VCaP (cell line): ENCODE results near the gene ISOC1.

Experiments used
- H3K27ac ChIP-seq: fragments of 450-650 bp; 2 replicates; pipeline ENCODE4 v1.5.1; 2017
- CTCF ChIP-seq: fragments of 450-650 bp; conservative IDR thresholded peaks from 2 replicates; pipeline ENCODE4 v1.5.1; 2017; ENCODE audit warnings: mild to moderate bottlenecking, moderate library complexity

The ISOC1 gene

DNA sequence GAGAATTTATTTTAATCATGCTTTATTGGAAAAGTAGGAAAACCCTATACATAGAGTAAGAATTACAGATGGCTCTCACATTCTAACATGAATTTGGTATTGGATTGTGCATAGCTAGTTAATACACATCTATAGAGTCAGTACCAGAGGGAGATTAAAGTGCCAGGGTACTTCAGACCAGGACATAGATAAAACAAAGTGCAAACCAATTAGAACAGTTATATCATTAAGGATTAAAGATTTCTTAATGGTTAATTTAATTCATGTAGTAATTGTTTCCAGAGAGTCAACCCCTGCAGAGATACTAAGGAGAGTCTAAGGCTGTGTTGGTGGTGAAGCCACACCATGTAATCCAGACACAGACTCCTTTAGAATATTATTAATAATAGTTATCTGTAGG is 8.8 kb downstream of the ISOC1 start:
- no peak overlapping the region for H3K27ac ChIP-seq
- TF ChIP-seq CTCF = no peak

GRCh38 chr5:129104915-129105455 is 10.4 kb downstream of the ISOC1 start:
- H3K27ac ChIP-seq = no peak overlapping the region
- TF ChIP-seq CTCF = no peak

GRCh38 chr5:129107637-129108036 is 13.1 kb downstream of the ISOC1 start:
- H3K27ac ChIP-seq = no peak overlapping the region
- no peak for TF ChIP-seq CTCF

DNA sequence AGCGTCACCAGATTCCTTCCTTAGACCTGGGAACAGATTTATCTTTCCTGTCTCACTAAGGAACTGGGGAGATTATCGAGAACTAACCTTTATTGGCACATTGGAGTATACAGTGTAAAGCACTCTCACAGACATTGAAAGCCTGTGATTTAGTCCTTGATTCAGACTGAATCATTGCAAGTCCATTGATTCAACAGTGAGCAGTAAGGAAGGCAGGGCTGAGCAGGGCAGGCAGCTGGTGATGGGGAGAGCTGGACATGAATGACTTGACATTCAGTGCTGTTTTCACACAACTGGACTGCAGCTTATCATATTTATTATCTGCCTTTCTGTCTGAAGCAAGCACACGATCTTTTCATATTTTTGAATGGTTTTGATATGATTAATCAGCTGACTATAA is 16.2 kb downstream of the ISOC1 start:
- no peak overlapping the region for H3K27ac ChIP-seq
- no peak for TF ChIP-seq CTCF

GRCh38 chr5:129111351-129111750 is 16.8 kb downstream of the ISOC1 start:
- no peak for TF ChIP-seq CTCF

GRCh38 chr5:129112295-129112694 is 17.7 kb downstream of the ISOC1 start:
- H3K27ac ChIP-seq = no peak overlapping the region
- no peak for TF ChIP-seq CTCF

More at GRCh38 chr5:129111351-129111750, 16.8 kb downstream of the ISOC1 start:
- H3K27ac ChIP-seq = no peak overlapping the region

DNA sequence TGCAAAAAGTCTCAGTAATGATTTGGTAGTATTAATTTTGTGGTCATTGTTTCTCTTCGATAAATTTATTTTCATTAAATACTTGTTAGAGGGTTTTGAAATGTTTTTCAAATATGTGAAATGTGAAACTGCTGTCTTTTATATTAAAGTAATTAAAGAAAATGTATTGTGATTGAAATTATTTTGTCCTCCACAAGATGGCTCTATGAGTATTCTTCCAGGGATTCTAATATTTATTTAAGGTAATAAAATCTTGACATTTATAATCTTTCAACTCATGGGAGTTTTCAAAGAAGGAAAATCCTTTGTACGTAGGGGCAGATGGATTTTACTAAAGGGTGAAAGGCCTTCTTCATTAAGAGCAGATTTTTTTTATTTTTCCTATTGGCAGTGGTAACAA is 19.3 kb downstream of the ISOC1 start:
- H3K27ac ChIP-seq = no peak overlapping the region
- TF ChIP-seq CTCF = peak; percentile 76
